ES-I3 (cell line): ENCODE measurements around the gene TATDN2.

Experiments used
- H3K36me3 ChIP-seq: 2 replicates; pipeline ENCODE4 v1.6.1; 2013; ENCODE audit warnings: mild to moderate bottlenecking, low read length, control low read depth, moderate library complexity; ENCODE audit not compliant: insufficient read depth
- H3K4me1 ChIP-seq: 2 replicates; pipeline ENCODE4 v1.6.1; 2013; ENCODE audit warnings: mild to moderate bottlenecking, control low read depth, low read length; ENCODE audit not compliant: insufficient read depth
- H3K9ac ChIP-seq: 2 replicates; pipeline ENCODE4 v1.6.1; 2013; ENCODE audit warnings: low read depth, mild to moderate bottlenecking, low read length, moderate library complexity
- H3K9me3 ChIP-seq: 2 replicates; pipeline ENCODE4 v1.6.1; 2013; ENCODE audit warnings: mild to moderate bottlenecking, low read length, moderate library complexity; ENCODE audit not compliant: control insufficient read depth, insufficient read depth

The TATDN2 gene

DNA sequence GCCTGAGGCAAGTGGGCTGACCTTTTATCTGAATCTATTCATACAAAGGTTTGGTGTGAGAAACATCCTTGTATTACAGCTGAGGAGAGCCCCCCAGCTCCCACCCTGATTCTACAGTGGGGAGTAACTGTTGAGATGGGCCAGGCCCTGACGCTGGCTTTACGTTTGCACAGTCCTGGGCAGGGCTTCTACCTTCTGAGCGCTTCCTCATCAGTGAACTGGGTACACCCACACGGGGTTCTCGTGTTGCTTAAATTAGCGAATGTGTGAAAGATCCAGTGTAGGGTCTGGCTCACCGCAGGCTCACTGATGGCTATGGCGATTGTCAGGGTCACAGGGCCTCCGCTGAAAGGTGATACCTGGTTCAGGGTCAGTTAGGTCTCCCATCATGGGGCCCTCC is 51.8 kb downstream of the TATDN2 start:
- H3K4me1 ChIP-seq: no peaks in the 10 kb centered on the region
- peaks cover 38% of the 10 kb centered on the region for H3K36me3 ChIP-seq
- no peak overlapping the region for H3K9ac ChIP-seq
- H3K9me3 ChIP-seq: no peaks in the 10 kb centered on the region

DNA sequence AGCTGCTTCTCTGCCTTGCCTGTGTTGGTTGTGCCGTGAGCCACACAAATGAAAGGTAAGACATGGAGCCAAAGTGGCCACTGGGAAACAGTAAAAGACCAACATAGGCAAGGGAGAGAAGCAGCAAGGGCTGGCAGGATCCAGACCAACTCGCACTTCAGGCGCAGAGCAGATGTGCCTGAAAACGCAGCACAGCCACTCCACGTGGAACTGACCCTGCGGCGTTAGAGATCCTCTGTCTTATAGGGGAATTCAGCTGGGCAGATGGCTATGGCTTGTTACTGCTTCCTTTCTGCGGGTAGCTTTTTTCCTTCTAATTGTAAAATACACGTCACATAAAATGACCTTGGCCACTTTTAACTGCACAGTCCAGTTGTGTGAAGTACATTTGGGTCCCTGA is 54.8 kb downstream of the TATDN2 start:
- H3K36me3 ChIP-seq: peaks cover 53% of the 10 kb centered on the region
- H3K9me3 ChIP-seq: no peaks in the 10 kb centered on the region
- no peak overlapping the region for H3K9ac ChIP-seq
- no peaks in the 10 kb centered on the region for H3K4me1 ChIP-seq

DNA sequence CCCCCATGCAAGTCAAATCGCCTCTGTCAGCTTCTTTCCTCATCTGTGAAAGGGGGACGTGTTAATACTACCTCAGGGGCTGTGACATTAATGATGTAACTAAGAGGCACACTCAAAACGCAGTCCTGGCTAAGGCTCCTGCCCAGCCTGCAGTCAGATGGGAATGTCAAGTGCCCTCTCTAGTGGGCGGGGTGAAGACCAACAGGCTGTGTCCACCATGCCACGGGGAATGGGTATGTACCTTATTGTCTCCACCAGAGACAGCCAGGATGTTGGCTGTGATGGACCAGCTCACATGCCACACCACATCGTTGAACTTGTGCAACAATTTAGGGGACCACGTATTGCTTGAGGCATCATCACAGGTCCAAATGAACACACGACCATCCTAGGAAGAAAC is 55.5 kb downstream of the TATDN2 start:
- peaks cover 54% of the 10 kb centered on the region for H3K36me3 ChIP-seq
- H3K9me3 ChIP-seq: no peaks in the 10 kb centered on the region
- H3K4me1 ChIP-seq: no peaks in the 10 kb centered on the region
- no peak overlapping the region for H3K9ac ChIP-seq

- peaks cover 54% of the 10 kb centered on the region for H3K36me3 ChIP-seq
- H3K9me3 ChIP-seq: no peaks in the 10 kb centered on the region
- H3K9ac ChIP-seq: no peak overlapping the region
- H3K4me1 ChIP-seq: no peaks in the 10 kb centered on the region
These were observed 56.6 kb downstream of the TATDN2 start for GRCh38 chr3:10304905-10305304.

DNA sequence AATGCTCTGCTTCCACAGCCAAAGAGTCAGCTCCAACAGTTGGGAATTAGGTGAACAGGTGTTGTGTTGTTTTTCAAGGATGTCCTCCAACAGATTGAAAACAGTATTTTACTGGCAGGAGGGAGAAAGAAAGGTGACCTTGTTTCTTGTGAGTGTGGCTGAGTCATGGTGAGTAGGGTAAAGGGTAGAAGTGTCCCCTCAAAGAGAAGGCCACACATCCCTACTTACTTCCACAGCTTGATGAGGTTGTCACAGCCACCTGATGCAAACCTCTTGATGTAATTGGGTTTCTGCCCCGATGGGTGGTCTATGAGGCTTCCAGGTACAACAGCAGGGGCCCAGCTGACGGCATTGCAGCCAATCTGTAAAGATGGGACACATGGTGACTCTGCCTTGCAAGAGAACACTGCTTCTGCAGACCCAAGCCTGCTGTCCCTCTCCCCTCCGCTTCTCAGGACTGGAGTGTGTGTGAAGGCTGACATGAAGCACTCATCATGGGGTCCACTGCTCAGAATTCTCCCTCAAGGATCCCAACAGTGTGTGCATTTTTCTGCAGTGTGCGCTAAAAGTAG is 57.2 kb downstream of the TATDN2 start:
- Histone ChIP-seq H3K4me1 (no peaks in the 10 kb centered on the region), H3K9me3 (no peaks in the 10 kb centered on the region), H3K9ac (no peak overlapping the region), H3K36me3 (peaks cover 52% of the 10 kb centered on the region)

DNA sequence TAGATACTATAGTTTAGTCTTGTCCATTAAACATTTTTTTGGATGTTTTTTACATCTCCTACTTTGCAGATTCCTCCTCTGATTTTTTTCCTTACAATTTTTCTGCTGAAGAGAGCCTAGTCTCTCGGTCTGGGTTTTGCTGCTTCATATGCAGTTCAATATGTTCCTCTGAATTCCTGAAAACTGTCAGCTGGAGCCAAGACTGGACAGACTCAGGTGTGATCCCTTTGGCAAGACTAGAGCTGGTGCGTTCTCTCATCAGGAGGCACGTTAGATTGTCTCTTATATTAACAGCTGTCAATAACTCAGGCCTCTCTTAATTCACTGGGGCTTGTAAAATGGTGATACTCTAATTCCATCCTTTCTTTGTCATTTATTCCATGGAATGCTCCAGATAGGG is 57.9 kb downstream of the TATDN2 start:
- Histone ChIP-seq H3K4me1 (no peaks in the 10 kb centered on the region), H3K36me3 (peaks cover 53% of the 10 kb centered on the region), H3K9me3 (no peaks in the 10 kb centered on the region), H3K9ac (no peak overlapping the region)

GRCh38 chr3:10308678-10309077 is 60.4 kb downstream of the TATDN2 start:
- Histone ChIP-seq H3K9ac (no peak overlapping the region), H3K9me3 (no peaks in the 10 kb centered on the region), H3K4me1 (no peaks in the 10 kb centered on the region), H3K36me3 (peaks cover 44% of the 10 kb centered on the region)

DNA sequence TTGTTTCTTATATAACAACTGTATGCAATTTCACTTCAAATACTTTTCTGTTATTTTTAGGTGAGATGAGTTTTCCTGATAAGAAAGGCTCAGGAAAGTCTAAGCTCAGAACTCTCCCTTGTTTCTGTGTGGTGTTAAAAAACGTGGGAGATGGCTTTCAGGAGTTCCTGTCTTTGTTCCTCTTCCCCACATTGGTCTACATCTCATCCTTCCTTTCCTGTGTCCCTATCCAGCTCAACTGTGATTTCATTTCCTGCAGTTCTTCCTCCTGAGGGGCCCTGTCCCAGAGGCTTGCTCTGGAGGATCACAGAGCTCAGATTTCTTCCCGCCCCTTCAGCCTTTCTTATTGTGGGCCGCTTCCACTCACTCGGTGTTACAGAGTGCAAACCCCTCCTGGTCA is 61.5 kb downstream of the TATDN2 start:
- Histone ChIP-seq H3K36me3 (peaks cover 40% of the 10 kb centered on the region), H3K9ac (no peak overlapping the region), H3K4me1 (no peaks in the 10 kb centered on the region), H3K9me3 (no peaks in the 10 kb centered on the region)

- Histone ChIP-seq H3K9ac (no peak overlapping the region), H3K36me3 (peaks cover 34% of the 10 kb centered on the region), H3K4me1 (no peaks in the 10 kb centered on the region), H3K9me3 (no peaks in the 10 kb centered on the region)
These were observed 62.3 kb downstream of the TATDN2 start for GRCh38 chr3:10310578-10310977.

DNA sequence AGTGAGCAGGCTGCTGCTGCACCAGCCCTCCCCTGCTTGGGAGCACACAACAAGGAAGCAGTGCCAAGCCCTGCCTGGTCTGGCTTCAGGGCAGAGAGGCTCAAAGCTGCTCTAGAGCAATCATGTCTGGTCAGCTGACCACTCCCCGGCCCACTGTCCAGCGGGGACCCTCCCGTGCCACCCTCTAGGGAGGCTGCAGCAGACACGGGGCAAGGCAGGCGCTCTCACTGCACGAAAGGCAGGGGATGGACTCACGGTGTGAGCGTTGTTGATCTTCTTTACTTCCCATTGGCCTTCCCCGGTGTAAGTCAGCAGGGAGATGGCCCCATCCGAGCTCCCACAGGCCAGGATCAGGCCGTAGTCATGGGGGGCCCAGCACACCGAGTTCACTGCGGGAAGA is 63.5 kb downstream of the TATDN2 start:
- Histone ChIP-seq H3K36me3 (peaks cover 39% of the 10 kb centered on the region), H3K9me3 (no peaks in the 10 kb centered on the region), H3K4me1 (no peaks in the 10 kb centered on the region), H3K9ac (no peak overlapping the region)

GRCh38 chr3:10312391-10312790 is 64.1 kb downstream of the TATDN2 start:
- H3K4me1 ChIP-seq: no peaks in the 10 kb centered on the region
- H3K9ac ChIP-seq: no peak overlapping the region
- no peaks in the 10 kb centered on the region for H3K9me3 ChIP-seq
- peaks cover 37% of the 10 kb centered on the region for H3K36me3 ChIP-seq

GRCh38 chr3:10312861-10313260 is 64.6 kb downstream of the TATDN2 start:
- no peak overlapping the region for H3K9ac ChIP-seq
- H3K36me3 ChIP-seq: peaks cover 37% of the 10 kb centered on the region
- no peaks in the 10 kb centered on the region for H3K9me3 ChIP-seq
- H3K4me1 ChIP-seq: no peaks in the 10 kb centered on the region

GRCh38 chr3:10315101-10315500 is 66.8 kb downstream of the TATDN2 start:
- Histone ChIP-seq H3K4me1 (no peaks in the 10 kb centered on the region), H3K9ac (no peak overlapping the region), H3K9me3 (no peaks in the 10 kb centered on the region), H3K36me3 (peaks cover 46% of the 10 kb centered on the region)

DNA sequence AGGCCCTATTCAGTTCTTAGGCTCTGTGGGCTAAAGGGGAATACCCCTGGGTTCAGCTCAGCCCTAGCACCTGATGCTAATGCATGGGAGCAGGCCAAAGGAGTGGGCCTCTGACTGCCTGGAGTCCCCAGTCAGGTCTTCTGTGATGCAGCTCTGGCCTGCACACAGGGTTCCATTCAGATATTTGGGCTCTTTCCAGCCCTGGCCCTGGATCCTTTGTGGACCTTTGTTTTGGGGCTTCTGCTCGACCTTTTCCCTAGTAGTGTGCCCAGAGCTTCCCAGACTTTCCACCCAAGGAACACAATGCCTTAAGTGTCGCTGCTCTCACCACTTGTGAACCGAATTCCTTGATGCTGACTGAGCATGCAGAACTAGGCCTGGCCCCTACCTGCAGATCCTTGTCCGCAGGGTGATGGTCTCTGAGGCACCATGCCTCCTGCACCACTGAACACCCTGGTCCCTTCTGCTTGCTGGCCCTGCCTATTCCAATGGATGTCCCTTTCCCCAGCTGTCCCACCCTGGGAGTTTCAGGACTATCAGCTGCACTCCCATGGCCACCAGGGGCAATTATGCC is 67.6 kb downstream of the TATDN2 start:
- Histone ChIP-seq H3K4me1 (no peaks in the 10 kb centered on the region), H3K9me3 (no peaks in the 10 kb centered on the region), H3K36me3 (peaks cover 46% of the 10 kb centered on the region), H3K9ac (no peak overlapping the region)

GRCh38 chr3:10317311-10317960 is 69.2 kb downstream of the TATDN2 start:
- Histone ChIP-seq H3K4me1 (no peaks in the 10 kb centered on the region), H3K36me3 (peaks cover 38% of the 10 kb centered on the region), H3K9ac (no peak overlapping the region)

More at GRCh38 chr3:10317311-10317960, 69.2 kb downstream of the TATDN2 start:
- no peaks in the 10 kb centered on the region for H3K9me3 ChIP-seq
